WTC11 (cell line): ENCODE results near the gene SOCS3.

Experiments used
- RORB ChIP-seq: fragments of 250-450 bp; sonication (Bioruptor Pico); IDR thresholded peaks from 2 replicates; pipeline ENCODE4 v1.9.0; 2021; ENCODE audit warnings: mild to moderate bottlenecking
- SMAD4 ChIP-seq: sonication (generic); formaldehyde crosslinking; IDR thresholded peaks from 2 replicates; pipeline ENCODE4 v1.8.0; 2022; ENCODE audit warnings: mild to moderate bottlenecking, missing genetic modification reagents
- SP1 ChIP-seq: sonication (generic); formaldehyde crosslinking; conservative IDR thresholded peaks from 2 replicates; pipeline ENCODE4 v1.8.1; 2022; ENCODE audit warnings: missing genetic modification reagents
- STAT6 ChIP-seq: sonication (generic); formaldehyde crosslinking; conservative IDR thresholded peaks from 2 replicates; pipeline ENCODE4 v1.8.1; 2023; ENCODE audit warnings: mild to moderate bottlenecking, low read depth, missing genetic modification reagents, moderate library complexity
- TF ChIP-seq, protein P1 (sequence below): fragments of 200-600 bp; IDR thresholded peaks from 2 replicates; pipeline ENCODE4 v1.8.0; 2022; ENCODE audit warnings: antibody characterized with exemption
- TF ChIP-seq, protein P2 (sequence below): fragments of 250-450 bp; sonication (Bioruptor Pico); conservative IDR thresholded peaks from 2 replicates; pipeline ENCODE4 v1.9.0; 2021; ENCODE audit warnings: mild to moderate bottlenecking

DNA sequence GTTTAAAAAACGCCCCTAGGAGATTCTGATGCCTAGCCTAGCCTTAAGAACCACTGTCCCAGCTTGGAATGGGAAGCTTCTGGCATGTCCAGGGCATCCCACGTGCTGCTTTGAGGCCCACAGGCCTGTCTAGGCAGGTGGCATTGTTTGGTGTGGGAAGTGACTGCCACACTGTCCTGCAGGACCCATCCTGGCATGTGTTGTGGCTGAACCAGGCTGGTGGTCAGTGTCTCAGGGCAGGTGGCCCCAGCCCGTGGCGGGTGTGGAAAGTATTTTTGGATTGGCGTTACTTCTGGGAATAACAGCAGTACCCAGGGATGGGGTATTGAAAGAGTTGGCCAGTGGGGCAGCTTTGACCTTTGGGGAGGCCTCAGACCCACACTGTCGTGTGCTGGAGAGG, 46.5 kb upstream of the SOCS3 start:
- TF ChIP-seq STAT6 (CRISPR knock-in tag), result no peak
- no peak for TF ChIP-seq SP1 (CRISPR knock-in tag)
- TF ChIP-seq, protein P1, sequence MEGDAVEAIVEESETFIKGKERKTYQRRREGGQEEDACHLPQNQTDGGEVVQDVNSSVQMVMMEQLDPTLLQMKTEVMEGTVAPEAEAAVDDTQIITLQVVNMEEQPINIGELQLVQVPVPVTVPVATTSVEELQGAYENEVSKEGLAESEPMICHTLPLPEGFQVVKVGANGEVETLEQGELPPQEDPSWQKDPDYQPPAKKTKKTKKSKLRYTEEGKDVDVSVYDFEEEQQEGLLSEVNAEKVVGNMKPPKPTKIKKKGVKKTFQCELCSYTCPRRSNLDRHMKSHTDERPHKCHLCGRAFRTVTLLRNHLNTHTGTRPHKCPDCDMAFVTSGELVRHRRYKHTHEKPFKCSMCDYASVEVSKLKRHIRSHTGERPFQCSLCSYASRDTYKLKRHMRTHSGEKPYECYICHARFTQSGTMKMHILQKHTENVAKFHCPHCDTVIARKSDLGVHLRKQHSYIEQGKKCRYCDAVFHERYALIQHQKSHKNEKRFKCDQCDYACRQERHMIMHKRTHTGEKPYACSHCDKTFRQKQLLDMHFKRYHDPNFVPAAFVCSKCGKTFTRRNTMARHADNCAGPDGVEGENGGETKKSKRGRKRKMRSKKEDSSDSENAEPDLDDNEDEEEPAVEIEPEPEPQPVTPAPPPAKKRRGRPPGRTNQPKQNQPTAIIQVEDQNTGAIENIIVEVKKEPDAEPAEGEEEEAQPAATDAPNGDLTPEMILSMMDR, result no peak
- TF ChIP-seq SMAD4 (CRISPR knock-in tag), result no peak
- TF ChIP-seq RORB (CRISPR knock-in tag), result no peak
- TF ChIP-seq, protein P2, sequence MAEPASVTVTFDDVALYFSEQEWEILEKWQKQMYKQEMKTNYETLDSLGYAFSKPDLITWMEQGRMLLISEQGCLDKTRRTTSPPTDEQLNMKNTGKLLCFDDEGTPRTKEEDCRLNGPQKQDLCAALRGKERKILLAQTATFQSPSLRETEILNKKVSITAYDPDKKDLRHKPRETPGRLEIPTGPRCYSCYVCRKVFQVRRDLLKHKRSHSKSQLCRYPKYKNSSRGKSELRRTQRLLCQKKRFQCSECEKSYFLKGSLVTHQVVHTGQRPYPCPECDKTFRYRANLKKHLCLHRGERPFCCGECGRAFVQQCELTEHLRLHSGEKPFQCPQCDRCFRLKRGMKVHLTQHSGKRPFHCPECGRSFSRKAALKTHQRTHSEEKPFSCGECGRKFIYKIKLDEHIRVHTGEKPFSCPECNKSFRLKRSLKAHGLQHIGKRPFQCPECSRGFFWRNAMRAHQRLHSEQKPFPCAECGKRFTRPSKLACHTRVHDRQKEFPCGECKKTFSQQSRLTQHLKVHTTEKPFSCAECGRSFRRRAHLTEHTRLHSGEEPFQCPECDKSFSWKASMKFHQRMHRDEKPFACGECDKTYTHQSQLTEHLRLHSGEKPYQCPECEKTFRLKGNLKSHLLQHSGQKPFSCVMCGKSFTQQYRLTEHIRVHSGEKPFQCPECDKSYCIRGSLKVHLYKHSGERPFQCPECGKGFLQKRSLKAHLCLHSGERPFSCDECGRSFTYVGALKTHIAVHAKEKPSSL (CRISPR knock-in tag), result no peak
